ENCODE measurements around the gene PSTPIP1.

DNA sequence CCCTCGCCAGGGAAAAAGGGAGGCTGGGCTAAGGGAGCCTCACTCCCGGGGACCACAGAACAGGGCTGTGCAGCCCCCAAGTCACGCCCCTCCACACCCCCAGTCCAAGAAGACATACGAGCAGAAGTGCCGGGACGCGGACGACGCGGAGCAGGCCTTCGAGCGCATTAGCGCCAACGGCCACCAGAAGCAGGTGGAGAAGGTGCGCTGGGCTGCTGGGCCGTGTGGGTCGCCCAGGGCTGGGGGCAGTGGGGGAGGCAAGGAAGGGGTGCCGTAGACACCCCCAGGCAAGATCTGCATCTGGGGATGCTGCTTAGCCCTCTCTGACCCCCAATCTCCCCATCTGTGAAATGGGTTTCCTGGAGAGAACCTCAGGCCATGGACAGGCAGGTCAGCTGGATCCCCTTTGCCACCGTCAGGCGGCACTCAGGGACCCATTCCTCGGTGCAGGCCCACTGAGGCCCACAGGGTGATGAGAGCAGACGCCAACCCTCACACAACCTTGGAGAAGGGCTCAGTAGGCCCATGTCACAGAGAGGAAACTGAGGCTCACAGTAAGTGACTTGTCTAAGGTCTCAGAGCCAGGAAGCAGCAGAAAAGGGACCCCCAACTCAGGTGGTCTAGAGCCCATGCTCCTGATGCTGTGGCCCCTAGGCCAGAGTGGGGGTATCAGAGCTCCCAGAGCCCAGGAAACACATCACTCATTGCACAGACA lies 33.7 kb downstream of the PSTPIP1 start:
- TF ChIP-seq, protein P1, sequence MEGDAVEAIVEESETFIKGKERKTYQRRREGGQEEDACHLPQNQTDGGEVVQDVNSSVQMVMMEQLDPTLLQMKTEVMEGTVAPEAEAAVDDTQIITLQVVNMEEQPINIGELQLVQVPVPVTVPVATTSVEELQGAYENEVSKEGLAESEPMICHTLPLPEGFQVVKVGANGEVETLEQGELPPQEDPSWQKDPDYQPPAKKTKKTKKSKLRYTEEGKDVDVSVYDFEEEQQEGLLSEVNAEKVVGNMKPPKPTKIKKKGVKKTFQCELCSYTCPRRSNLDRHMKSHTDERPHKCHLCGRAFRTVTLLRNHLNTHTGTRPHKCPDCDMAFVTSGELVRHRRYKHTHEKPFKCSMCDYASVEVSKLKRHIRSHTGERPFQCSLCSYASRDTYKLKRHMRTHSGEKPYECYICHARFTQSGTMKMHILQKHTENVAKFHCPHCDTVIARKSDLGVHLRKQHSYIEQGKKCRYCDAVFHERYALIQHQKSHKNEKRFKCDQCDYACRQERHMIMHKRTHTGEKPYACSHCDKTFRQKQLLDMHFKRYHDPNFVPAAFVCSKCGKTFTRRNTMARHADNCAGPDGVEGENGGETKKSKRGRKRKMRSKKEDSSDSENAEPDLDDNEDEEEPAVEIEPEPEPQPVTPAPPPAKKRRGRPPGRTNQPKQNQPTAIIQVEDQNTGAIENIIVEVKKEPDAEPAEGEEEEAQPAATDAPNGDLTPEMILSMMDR (IDR thresholded peaks at IDR 0.05; ENCODE audit: poor library complexity), result no peak
- no peak for TF ChIP-seq EZH2 (IDR thresholded peaks at IDR 0.05; ENCODE audit: borderline replicate concordance)
